Measurements from ENCODE around the gene CDH23.

Gene CDH23

DNA sequence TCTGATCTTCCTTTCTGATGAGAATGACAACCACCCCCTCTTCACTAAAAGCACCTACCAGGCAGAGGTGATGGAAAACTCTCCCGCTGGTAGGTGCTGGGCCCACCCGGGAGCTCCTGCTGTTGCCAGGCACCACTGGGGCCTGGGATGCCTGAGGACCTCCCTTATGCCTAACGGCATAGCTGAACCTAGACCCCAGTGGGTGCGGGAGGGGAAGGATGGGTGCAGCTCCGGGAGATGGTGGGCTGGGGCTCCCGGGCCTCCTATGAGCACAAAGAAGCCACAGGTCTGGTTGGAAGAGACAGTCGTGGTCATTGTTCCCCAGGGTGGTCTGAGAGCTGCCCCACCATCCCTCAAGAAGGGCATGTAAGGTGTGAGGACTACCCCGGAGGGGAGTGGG, 392.2 kb downstream of the CDH23 start:
- no peak for DNase-seq

DNA sequence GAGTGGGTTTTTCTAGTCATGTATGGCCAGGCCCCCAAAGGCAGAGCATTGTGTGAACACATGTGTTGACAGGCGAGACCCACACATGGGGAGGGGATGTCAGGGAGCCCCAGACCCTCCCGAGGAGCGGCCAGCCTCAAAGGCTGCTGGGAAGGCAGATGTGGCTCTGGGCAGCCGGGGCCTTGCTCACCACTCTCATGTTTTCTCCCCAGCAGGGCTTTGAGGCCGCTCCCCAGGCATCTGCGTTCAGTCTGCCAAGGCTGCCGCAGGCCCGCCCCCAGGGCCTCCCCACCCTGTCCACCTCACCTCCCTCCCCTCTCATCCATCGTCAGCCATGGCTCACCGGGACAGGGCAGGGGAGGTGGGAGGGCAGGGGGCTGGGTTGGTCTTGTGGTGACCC, 393.2 kb downstream of the CDH23 start:
- DNase-seq: no peak

DNA sequence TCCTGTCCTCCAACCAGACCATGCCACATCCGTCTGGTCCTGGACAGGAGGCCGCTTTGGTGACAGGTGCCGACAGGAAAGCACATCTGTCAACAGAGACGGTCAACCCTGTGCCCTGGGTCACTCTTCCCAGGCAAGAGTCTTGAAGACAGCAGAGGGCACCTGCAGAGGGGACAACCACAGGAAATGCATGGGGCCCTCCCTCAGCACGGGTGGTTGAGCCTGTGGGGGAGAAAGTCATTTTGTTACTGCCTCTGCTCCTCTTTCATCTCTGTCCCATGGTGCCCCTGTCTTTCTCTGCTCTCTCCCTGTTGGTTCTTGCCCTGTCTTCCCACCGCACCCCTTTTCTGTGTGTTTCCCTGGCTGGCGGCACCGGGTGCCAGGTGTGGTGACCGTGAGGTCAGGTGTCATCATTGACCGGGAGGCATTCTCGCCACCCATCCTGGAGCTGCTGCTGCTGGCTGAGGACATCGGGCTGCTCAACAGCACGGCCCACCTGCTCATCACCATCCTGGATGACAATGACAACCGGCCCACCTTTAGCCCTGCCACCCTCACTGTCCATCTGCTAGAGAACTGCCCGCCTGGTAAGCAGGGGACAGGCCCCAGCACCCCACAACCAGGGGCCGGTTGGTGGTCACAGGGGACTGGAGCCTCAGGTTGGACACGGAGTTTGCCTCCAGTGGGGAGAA, 394.2 kb downstream of the CDH23 start:
- no peak for DNase-seq

- DNase-seq: no peak
These were observed 398.5 kb downstream of the CDH23 start for GRCh38 chr10:71795248-71795647.

DNA sequence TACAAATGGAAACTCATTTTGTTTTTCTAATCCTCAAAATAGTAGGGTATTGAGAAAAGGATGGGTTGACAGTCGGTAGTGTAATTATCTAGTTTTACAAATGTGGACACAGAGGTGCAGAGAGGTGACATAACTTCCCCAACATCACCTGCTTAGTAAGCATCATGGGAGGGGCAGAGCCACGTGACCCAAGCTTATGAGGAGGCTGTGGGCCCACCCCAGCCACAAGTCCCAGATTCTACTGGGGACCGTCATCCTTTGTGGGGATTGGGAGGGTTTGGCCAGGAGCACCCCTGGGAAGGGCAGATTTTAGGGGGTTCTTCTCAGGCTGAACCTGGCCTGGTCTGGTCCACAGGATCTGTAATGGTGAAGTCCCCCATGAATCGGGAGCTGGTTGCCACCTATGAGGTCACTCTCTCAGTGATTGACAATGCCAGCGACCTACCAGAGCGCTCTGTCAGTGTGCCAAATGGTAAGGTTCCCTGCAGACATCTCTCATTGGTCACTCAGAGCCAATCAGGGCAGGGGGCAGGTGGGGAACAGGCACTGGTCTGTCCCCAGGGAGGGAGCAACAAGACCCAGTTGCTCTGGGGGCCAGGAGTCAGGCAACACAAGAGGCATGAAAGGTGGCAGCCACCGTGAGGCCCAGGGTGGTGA, 400.2 kb downstream of the CDH23 start:
- no peak for DNase-seq

- DNase-seq: no peak
These were observed 401.0 kb downstream of the CDH23 start for GRCh38 chr10:71797533-71798307.

GRCh38 chr10:71798308-71798624, 401.5 kb downstream of the CDH23 start:
- no peak for DNase-seq

DNA sequence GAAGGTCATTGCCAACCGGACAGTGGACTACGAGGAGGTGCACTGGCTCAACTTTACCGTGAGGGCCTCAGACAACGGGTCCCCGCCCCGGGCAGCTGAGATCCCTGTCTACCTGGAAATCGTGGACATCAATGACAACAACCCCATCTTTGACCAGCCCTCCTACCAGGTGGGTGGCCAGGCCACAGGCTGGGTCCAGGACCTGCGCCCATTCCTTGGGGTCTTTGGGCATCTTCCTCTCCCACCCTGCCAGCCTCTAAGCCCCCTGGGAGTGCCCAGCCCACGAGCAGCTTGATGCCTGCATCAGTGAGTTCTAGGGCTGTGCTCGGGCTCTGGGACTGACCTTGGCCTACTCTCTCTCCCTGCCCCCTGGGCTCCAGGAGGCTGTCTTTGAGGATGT, 402.4 kb downstream of the CDH23 start:
- DNase-seq: no peak

GRCh38 chr10:71799608-71800453, 403.1 kb downstream of the CDH23 start:
- DNase-seq: no peak

DNA sequence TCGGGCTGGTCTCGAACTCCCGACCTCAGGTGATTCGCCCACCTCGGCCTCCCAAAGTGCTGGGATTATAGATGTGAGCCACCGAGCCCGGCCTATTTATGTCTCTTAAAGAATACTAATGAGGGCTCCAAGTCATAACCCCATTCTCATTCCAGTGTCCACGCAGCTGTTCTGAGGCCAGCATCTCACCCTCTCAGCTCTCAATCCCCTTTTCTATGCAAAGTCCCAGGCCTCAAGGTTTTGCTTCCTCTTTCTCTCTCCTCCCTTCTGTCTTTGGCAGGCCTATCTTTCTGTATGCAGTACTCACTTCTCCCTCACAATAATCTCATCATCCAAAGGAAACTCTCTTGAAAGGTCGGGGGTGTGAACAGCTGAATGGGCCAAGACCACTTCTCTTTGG, 404.6 kb downstream of the CDH23 start:
- no peak for DNase-seq

- no peak for DNase-seq
These were observed 405.5 kb downstream of the CDH23 start for GRCh38 chr10:71802235-71802634.

- no peak for DNase-seq
These were observed 406.2 kb downstream of the CDH23 start for GRCh38 chr10:71802715-71803488.

- no peak for DNase-seq
These were observed 407.4 kb downstream of the CDH23 start for GRCh38 chr10:71804077-71804476.

GRCh38 chr10:71805776-71806703, 409.3 kb downstream of the CDH23 start:
- DNase-seq: no peak

DNA sequence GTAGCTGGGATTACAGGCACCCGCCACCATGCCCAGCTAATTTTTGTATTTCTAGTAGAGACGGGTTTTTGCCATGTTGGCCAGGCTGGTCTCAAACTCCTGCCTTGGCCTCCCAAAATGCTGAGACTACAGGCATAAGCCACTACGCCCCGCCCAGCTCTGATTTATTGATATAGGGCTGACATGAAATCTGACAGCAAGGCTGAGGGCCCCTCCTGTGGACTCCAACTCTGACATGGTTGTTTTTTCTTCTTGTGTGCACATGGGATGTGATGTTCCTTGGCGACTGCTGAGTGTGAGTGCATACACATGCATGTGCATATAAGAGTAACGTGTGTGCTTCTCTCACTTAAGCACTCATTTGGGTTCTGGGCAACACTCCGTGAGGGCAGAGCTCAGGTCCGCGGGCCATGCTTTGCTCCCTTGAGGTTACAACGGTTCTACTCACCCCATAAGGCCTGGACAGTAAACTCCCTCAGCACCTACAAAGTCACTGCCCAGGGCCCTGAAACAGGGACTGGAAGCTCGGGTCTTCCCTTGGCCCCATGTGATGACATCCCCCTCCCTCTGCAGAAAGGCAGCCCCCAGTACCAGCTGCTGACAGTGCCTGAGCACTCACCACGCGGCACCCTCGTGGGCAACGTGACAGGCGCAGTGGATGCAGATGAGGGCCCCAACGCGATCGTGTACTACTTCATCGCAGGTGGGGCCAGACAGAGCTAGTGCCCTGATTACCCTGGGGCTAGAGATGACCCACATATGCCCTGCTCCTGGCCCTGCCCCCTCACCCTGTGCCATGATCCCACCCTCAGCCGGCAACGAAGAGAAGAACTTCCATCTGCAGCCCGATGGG, 410.2 kb downstream of the CDH23 start:
- DNase-seq: no peak

GRCh38 chr10:71807557-71808510, 411.1 kb downstream of the CDH23 start:
- DNase-seq: no peak

GRCh38 chr10:71809628-71810027, 412.9 kb downstream of the CDH23 start:
- no peak for DNase-seq

DNA sequence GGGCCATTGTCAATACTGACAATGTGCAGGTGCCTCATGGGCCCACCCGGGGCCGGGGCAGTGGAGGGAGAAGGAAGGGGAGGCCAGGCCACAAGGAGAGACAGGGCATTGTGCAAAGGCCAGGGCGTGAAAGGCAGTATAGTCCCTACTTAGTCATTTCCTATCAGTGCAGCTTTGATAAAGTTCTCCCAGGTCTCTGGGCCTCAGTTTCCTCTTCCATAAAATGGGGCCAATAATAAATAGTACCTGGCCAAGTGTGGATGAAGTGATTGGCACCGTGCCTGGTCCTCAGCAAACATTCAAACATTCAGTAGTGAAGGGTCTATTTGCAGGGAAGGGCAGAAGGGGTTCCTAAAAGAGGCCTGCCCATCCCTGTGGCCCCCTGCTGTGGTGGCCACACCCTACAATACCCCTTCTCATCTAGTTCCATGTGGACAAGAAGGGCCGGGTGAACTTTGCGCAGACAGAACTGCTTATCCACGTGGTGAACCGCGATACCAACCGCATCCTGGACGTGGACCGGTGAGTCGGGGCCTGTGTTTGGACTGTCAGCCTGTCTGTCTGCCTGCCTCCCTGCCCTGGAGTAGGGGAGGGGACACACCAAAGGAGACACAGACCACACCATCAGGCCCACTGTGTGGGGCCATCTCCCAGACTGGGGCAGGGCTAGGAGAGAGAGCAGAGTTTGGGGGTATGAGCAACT, 413.5 kb downstream of the CDH23 start:
- DNase-seq: no peak
